ENCODE data around the gene CDH18.

CDH18 gene

DNA sequence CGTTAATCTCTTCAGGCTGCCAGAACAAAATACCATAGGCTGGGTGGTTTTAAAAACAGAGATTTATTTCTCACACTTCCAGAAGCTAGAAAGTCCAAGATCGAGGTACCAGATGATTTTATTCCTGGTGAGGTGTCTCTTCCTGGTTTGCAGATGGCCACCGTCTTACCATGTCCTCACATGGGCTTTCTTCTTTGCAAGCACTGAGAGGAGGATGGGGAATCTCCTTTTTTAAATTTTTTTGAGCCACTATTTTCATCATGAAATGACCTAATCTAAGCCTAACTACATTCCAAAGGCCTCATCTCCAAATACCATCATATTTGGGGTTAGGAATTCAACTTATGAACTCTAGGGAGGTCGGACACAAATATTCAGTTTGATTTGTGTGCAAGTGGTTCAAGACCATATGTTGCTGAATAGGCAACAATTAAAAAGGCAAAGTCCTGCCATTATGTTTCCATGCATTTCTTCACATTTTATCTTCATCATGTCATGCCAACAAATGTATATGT is 371.2 kb downstream of the CDH18 start:
- TF ChIP-seq, protein P1, sequence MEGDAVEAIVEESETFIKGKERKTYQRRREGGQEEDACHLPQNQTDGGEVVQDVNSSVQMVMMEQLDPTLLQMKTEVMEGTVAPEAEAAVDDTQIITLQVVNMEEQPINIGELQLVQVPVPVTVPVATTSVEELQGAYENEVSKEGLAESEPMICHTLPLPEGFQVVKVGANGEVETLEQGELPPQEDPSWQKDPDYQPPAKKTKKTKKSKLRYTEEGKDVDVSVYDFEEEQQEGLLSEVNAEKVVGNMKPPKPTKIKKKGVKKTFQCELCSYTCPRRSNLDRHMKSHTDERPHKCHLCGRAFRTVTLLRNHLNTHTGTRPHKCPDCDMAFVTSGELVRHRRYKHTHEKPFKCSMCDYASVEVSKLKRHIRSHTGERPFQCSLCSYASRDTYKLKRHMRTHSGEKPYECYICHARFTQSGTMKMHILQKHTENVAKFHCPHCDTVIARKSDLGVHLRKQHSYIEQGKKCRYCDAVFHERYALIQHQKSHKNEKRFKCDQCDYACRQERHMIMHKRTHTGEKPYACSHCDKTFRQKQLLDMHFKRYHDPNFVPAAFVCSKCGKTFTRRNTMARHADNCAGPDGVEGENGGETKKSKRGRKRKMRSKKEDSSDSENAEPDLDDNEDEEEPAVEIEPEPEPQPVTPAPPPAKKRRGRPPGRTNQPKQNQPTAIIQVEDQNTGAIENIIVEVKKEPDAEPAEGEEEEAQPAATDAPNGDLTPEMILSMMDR (conservative IDR thresholded peaks at IDR 0.05; ENCODE audit: control insufficient read depth, insufficient read depth, low read depth, low read length) = no peak
- no peak overlapping the region for H3K4me3 ChIP-seq (ENCODE audit: control insufficient read depth, low read depth, low read length)
- no peak for DNase-seq (ENCODE audit: low read depth)

DNA sequence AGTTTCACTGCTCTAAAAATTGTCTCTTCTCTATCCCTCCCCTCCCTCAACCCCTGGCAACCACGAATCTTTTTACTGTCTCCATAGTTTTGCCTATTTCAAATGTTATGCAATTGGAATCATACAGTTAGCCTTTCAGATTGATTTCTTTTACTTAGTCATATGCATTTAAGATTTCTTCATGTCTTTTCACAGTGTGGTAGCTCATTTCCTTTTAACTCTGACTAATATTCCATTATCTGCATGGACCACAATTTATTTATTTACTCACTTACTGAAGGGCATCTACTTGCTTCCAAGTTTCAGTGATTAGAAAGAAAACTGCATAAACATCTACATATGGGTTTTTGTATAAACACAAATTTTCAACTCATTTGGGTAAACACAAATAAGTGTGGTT is 372.3 kb downstream of the CDH18 start:
- no peak overlapping the region for H3K4me3 ChIP-seq (ENCODE audit: control insufficient read depth, low read depth, low read length)
- no peak for DNase-seq (ENCODE audit: low read depth)
- TF ChIP-seq, protein P1 (conservative IDR thresholded peaks at IDR 0.05; ENCODE audit: control insufficient read depth, insufficient read depth, low read depth, low read length) = no peak

DNA sequence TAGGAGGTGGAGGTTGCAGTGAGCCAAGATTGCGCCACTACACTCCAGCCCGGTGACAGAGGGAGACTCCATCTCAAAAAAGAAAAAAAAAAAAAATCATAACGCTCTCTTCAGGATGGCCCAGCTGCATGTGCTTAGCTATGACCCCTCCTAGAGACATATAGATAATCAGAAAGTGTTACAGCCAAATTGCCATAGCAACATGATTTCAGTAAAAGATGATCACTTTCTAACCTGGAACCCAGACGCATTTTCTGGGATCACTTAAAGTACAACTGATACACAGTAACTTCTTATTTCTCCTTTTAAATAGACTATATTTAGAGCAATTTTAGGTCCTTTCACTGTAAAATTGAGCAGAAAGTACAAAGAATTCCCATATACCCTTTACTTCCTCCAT is 372.9 kb downstream of the CDH18 start:
- TF ChIP-seq, protein P1 (conservative IDR thresholded peaks at IDR 0.05; ENCODE audit: control insufficient read depth, insufficient read depth, low read depth, low read length) = no peak
- DNase-seq (ENCODE audit: low read depth) = no peak
- H3K4me3 ChIP-seq (ENCODE audit: control insufficient read depth, low read depth, low read length) = no peak overlapping the region

DNA sequence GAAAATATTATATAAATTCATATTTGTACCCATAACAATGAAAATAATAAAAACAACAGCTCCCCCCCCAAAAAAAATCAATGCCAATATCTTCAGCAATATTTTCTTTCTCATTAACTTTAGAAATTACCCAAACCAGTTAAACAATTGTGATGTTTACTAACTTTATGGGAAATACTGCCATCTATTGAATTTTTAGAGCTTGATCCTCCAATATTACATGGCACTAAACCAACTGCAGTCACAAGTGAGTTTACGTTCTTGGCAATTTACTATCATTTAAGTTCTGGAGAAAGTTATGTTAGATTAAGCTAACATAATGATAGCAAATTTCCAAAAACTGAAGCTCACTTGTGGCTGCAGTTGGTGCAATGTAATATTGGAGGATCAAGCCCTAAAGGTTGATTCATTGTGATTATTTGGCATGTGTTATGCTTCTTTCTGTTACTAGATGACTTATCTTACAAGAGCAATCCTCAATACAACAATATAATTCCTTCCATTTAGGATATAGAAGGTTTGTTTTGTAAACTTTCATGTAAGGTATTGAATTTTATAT is 379.5 kb downstream of the CDH18 start:
- no peak overlapping the region for H3K4me3 ChIP-seq (ENCODE audit: control insufficient read depth, low read depth, low read length)
- TF ChIP-seq, protein P1 (conservative IDR thresholded peaks at IDR 0.05; ENCODE audit: control insufficient read depth, insufficient read depth, low read depth, low read length) = no peak
- DNase-seq (ENCODE audit: low read depth) = peak; percentile 1

DNA sequence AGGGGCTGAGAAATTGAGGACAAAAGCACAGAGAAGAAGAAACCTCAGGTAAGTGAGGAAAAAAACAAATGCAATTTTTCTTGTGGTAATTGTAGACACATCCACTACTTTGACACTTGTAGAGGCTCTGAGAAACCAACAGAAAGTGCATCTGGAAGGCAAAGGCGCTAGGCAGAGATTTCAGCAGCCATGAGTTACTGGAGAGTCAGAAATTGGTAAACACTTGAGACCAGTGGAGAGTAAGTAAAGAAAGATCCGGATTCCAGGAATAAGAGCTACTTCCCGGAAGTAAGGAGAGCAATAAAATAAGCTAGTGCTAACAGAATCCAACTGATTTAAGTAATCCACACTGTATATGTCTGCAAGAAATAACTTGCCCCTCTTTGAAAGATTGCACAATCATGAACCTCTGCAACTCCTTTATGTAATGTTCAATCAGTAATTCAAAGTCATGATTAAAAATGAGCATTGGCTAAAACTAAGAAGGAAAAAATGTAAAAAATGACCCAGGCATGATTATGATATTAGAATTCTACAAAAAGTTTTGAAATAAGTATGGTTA is 382.1 kb downstream of the CDH18 start:
- no peak overlapping the region for H3K4me3 ChIP-seq (ENCODE audit: control insufficient read depth, low read depth, low read length)
- TF ChIP-seq, protein P1 (conservative IDR thresholded peaks at IDR 0.05; ENCODE audit: control insufficient read depth, insufficient read depth, low read depth, low read length) = no peak
- DNase-seq (ENCODE audit: low read depth) = no peak

DNA sequence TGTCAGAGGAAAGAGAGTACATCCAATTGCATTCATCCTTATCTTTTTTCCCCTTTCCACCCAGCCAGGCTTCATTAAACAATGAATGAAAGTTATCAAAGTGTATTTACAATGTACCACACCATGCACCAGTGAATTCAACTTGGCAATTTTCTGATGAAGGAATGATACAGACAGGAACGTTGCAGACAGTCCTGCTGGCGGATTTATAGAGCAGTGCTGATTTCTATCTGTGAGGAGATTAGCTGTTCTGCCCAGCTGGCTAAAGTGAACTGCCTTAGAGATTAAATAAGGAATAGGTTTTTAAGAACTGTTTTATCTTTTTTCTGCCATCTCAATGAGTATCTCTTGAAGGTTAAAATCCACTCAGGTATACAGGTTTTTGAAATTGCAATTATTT is 403.9 kb downstream of the CDH18 start:
- H3K4me3 ChIP-seq (ENCODE audit: control insufficient read depth, low read depth, low read length) = no peak overlapping the region
- DNase-seq (ENCODE audit: low read depth) = no peak
- TF ChIP-seq, protein P1 (conservative IDR thresholded peaks at IDR 0.05; ENCODE audit: control insufficient read depth, insufficient read depth, low read depth, low read length) = no peak

All from fibroblast of mammary gland (primary cell).